Measurements from ENCODE around the gene S100A12.

Gene S100A12

DNA sequence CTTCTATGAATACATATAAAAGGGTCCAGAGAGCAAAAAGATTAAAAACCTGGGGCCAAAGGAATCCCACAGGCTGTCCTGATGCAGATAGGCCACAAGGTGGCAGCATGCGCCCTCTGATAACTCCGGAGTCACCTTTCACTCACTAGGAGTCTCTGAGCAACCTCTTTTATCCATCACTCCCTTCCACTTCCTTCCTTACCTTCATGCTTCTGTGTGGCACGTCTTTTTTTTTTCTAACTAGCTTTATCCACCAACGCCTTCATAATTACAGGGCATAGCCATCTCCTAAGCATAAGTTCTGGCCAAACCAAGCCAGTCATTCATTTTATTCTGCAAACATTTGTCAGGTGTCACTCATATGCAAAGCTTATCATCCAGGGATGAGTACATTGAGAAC is 22.9 kb downstream of the S100A12 start:
- H2AFZ ChIP-seq (ENCODE audit: low read depth), result no peak overlapping the region
- no peaks in the 10 kb centered on the region for H4K20me1 ChIP-seq (ENCODE audit: insufficient read depth)
- no peak overlapping the region for H3K4me3 ChIP-seq (IDR thresholded peaks at IDR 0.05; ENCODE audit: insufficient read depth, low read depth, low read length)
- H3K9ac ChIP-seq, result no peak overlapping the region
- peaks cover 10% of the 10 kb centered on the region for H3K4me1 ChIP-seq (ENCODE audit: low read depth, poor library complexity, severe bottlenecking)
- no peaks in the 10 kb centered on the region for H3K36me3 ChIP-seq (ENCODE audit: insufficient read depth)
- no peaks in the 10 kb centered on the region for H3K79me2 ChIP-seq (ENCODE audit: insufficient read depth, low read depth)
- no peak overlapping the region for H3K27ac ChIP-seq
- no peak overlapping the region for H3K4me2 ChIP-seq
- no peaks in the 10 kb centered on the region for H3K27me3 ChIP-seq (ENCODE audit: insufficient read depth, low read depth)
- TF ChIP-seq, protein P1, sequence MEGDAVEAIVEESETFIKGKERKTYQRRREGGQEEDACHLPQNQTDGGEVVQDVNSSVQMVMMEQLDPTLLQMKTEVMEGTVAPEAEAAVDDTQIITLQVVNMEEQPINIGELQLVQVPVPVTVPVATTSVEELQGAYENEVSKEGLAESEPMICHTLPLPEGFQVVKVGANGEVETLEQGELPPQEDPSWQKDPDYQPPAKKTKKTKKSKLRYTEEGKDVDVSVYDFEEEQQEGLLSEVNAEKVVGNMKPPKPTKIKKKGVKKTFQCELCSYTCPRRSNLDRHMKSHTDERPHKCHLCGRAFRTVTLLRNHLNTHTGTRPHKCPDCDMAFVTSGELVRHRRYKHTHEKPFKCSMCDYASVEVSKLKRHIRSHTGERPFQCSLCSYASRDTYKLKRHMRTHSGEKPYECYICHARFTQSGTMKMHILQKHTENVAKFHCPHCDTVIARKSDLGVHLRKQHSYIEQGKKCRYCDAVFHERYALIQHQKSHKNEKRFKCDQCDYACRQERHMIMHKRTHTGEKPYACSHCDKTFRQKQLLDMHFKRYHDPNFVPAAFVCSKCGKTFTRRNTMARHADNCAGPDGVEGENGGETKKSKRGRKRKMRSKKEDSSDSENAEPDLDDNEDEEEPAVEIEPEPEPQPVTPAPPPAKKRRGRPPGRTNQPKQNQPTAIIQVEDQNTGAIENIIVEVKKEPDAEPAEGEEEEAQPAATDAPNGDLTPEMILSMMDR (conservative IDR thresholded peaks at IDR 0.05; ENCODE audit: low read depth, low read length), result peak; percentile 99

DNA sequence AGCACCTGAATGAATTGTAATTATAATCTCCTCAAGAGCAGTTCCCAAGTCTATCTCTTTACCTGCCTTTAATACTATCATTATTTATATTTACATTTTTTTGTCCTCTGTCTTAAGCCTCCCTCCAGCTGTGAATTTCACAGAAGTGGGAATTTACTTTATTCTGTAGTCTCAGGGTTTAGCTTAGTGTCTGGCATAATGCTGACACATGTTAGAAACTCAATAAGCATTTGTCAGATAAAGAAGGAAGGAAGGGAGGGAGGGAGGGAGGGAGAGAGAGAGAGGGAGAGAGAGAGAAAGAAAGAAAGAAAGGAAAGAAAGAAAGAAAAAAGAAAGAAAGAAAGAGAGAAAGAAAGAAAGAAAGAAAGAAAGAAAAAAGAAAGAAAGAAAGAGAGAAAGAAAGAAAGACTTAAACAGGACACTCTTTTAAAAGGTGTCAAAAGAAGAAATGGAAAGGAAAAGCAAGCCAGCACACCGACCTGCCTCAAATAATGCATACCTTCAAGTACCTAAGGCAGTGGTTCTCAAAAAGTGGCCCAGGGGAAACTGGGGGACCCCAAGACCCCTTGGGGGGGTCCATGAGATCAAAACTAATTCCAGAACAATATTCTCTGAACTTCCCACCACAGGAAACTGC is 25.0 kb downstream of the S100A12 start:
- H4K20me1 ChIP-seq (ENCODE audit: insufficient read depth), result no peaks in the 10 kb centered on the region
- H3K27me3 ChIP-seq (ENCODE audit: insufficient read depth, low read depth), result no peaks in the 10 kb centered on the region
- H3K4me2 ChIP-seq, result no peak overlapping the region
- H3K9ac ChIP-seq, result no peak overlapping the region
- H3K4me1 ChIP-seq (ENCODE audit: low read depth, poor library complexity, severe bottlenecking), result peaks cover 27% of the 10 kb centered on the region
- H2AFZ ChIP-seq (ENCODE audit: low read depth), result no peak overlapping the region
- H3K79me2 ChIP-seq (ENCODE audit: insufficient read depth, low read depth), result no peaks in the 10 kb centered on the region
- no peaks in the 10 kb centered on the region for H3K36me3 ChIP-seq (ENCODE audit: insufficient read depth)
- H3K4me3 ChIP-seq (IDR thresholded peaks at IDR 0.05; ENCODE audit: insufficient read depth, low read depth, low read length), result no peak overlapping the region
- no peak overlapping the region for H3K27ac ChIP-seq
- TF ChIP-seq, protein P1 (conservative IDR thresholded peaks at IDR 0.05; ENCODE audit: low read depth, low read length), result no peak

DNA sequence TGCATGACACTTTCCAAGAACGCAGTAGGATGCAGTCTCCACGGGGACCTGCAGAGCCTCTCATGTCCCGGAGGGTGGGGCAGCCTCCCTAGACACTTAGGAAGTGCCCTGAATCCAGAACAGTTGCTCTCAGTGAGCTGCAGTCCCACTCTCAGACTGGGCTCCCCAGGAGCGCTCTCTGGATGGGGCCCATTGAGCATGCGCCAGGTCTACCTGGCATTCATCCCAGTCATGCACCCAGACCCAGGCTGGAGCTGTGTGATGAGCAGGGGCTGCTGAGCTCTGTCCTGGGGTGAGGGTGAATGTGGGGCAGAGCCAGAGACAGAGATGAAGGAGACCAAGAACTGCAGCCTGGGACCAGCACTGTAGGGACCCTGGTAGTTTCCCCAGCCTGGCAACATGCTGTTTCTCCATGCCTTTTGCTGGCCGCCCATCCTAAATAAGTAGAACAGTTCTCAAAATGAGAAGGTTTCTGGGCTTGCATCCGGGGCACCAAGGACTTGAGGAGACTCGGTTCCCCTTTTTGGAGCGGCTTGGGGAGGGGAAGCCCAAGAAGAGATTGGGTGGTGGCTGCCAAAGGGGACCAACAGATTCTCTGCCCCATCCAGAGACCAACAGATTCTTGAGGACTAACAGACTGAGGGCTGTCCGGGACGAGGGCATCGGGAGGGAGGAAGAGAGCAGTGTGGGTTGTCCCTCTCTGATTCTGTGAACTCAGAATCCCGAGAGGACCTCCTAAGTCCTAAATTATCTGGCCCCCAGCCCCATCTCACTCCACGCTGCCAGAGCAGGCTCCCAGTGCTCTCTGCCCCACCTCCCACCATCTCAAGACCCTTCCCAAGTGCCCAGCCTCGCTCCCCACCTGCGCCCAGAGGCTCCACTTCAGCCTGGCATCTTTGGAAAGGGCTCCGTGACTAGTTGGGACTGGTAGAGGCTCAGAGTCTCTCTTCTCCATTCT is 25.8 kb downstream of the S100A12 start:
- TF ChIP-seq, protein P1 (conservative IDR thresholded peaks at IDR 0.05; ENCODE audit: low read depth, low read length), result no peak
- no peaks in the 10 kb centered on the region for H3K27me3 ChIP-seq (ENCODE audit: insufficient read depth, low read depth)
- no peak overlapping the region for H3K27ac ChIP-seq
- no peak overlapping the region for H2AFZ ChIP-seq (ENCODE audit: low read depth)
- no peak overlapping the region for H3K9ac ChIP-seq
- H3K79me2 ChIP-seq (ENCODE audit: insufficient read depth, low read depth), result no peaks in the 10 kb centered on the region
- H3K4me2 ChIP-seq, result no peak overlapping the region
- peaks cover 31% of the 10 kb centered on the region for H3K4me1 ChIP-seq (ENCODE audit: low read depth, poor library complexity, severe bottlenecking)
- H4K20me1 ChIP-seq (ENCODE audit: insufficient read depth), result no peaks in the 10 kb centered on the region
- no peaks in the 10 kb centered on the region for H3K36me3 ChIP-seq (ENCODE audit: insufficient read depth)
- no peak overlapping the region for H3K4me3 ChIP-seq (IDR thresholded peaks at IDR 0.05; ENCODE audit: insufficient read depth, low read depth, low read length)

- Histone ChIP-seq H4K20me1 (ENCODE audit: insufficient read depth) (no peaks in the 10 kb centered on the region), H3K36me3 (ENCODE audit: insufficient read depth) (no peaks in the 10 kb centered on the region), H2AFZ (ENCODE audit: low read depth) (no peak within 1 kb of the TSS), H3K79me2 (ENCODE audit: insufficient read depth, low read depth) (no peaks in the 10 kb centered on the region), H3K9ac (no peak within 1 kb of the TSS), H3K4me1 (ENCODE audit: low read depth, poor library complexity, severe bottlenecking) (peaks cover 38% of the 10 kb centered on the region), H3K4me3 (IDR thresholded peaks at IDR 0.05; ENCODE audit: insufficient read depth, low read depth, low read length) (no peak within 1 kb of the TSS), H3K27ac (no peak within 1 kb of the TSS), H3K27me3 (ENCODE audit: insufficient read depth, low read depth) (no peaks in the 10 kb centered on the region), H3K4me2 (no peak within 1 kb of the TSS)
- TF ChIP-seq, protein P1 (conservative IDR thresholded peaks at IDR 0.05; ENCODE audit: low read depth, low read length), result no peak
Observed at GRCh38 chr1:153348511-153349362, 26.7 kb downstream of the S100A12 start, which contains the start of gene PGLYRP4. Gene PGLYRP4, minus strand, starts transcription at chr1:153348841. Its CDS starts 909 bp downstream, at chr1:153347932.
